Left lung (tissue), 10 donors: ENCODE measurements around the gene KRT16. TPM values are rescaled to one million over a fixed set of nuclear protein-coding genes. Genes with fewer than 3 reads are reported as not detected.
A peak's percentile ranks its signal among the peaks of the same experiment; 100 is the strongest.
"Not testable (repeated sequence)": the region's sequence is repeated elsewhere in the genome, so short reads cannot be mapped to it uniquely, and the experiment has no call there.

Source experiments
- ATAC-seq: fragments of 200-7000 bp; cut with Tn5 transposase; one replicate; pipeline ENCODE4 v1.9.1; 2020; ENCODE audit warnings: moderate library complexity
- DNase-seq, 4 donors: peaks; one replicate each; pipeline ENCODE4 v3.0.0-alpha.2; 2013 to 2020
- H3K27ac ChIP-seq, 2 donors: fragments of 200-600 bp; sonication (generic) in 1 of 2; one replicate each; pipeline versions ENCODE4 v1.5.0 to v1.8.0; 2020 to 2021
- H3K27me3 ChIP-seq, 2 donors: fragments of 200-600 bp; sonication (generic) in 1 of 2; one replicate each; pipeline versions ENCODE4 v1.5.0 to v1.8.0; 2020 to 2021
- H3K36me3 ChIP-seq, 2 donors: fragments of 200-600 bp; sonication (generic) in 1 of 2; one replicate each; pipeline versions ENCODE4 v1.5.0 to v1.8.0; 2020 to 2021
- H3K4me1 ChIP-seq, 2 donors: fragments of 200-600 bp; one replicate each; pipeline ENCODE4 v1.8.0; 2021
- H3K4me3 ChIP-seq, 2 donors: fragments of 200-600 bp; sonication (generic) in 1 of 2; one replicate each; pipeline versions ENCODE4 v1.5.0 to v1.8.0; 2020 to 2021; ENCODE audit warnings: mild to moderate bottlenecking in 1 of 2
- H3K9me3 ChIP-seq, 2 donors: fragments of 200-600 bp; sonication (generic) in 1 of 2; one replicate each; pipeline versions ENCODE4 v1.5.0 to v1.8.0; 2020 to 2021
- intact Hi-C, 2 donors: fragments of 100-400 bp; cut with DNase I; formaldehyde crosslinking; loops; one replicate each; pipeline versions ENCODE4 v1.11.2 to v1.14.2; 2022
- polyA plus RNA-seq, 6 donors: library from polyadenylated mRNA; unstranded; fragments of 120-200 nt; gene quantifications; one replicate each; pipeline ENCODE4 v1.2.1, GENCODE V29; 2013; ENCODE audit not compliant: insufficient read length in 6 of 6
- total RNA-seq, 2 donors: library from RNA; stranded (reverse); fragmentation: NEBNext Ultra II Directional; extraction: Animal tissue kit (Norgen Biotek cat#: 25700); gene quantifications; one replicate each; pipeline ENCODE4 v1.2.1, GENCODE V29; 2021
- TF ChIP-seq, protein P1 (sequence below), 2 donors: fragments of 200-600 bp; sonication (generic) in 1 of 2; IDR thresholded peaks; one replicate each; pipeline versions ENCODE4 v1.5.0 to v1.8.0; 2021; ENCODE audit warnings: antibody characterized with exemption in 2 of 2
- donor health status: DM: no; HTN: yes; CAD: no.
- donor health status: DM: no; HTN: no; CAD: no.

Gene KRT16
- total and polyA plus RNA-seq, 8 donors: 0.65 to 1.0 TPM; not detected in 6

DNA sequence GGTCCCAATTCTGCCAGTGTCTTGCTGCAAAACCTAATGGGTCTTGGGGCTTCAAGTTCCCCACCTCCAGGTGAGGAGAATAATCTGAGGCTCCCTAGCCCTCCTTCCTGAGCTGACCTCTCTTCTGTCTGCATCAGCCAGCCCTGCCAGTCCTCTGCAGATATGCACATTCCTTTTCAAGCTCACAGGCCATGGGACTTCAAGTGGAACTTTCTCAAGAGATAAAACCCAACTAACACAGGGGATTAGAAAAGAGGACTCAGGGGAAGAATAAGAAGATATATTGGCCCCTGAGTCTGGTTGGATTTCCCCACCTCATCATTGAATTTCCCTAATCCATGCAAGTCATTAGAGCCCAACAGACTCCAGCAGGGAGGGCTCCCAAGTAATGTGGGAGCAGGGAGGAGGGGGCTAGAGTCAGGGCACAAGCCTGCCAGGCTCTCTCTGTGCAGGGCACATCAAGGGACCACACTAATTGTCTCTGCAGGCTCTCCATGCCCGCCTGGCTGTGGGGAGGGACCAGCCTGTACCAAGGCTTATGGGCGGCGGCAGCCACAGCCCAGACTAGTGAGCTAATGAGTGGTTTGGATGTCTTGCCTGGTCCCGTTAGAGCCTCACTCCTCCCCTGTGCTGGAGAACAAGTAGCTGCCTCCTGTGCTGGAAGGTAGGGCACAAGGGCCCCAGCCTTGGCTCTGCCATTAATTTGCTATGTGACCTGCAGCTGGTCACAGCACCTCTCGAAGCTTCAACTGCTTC, 27.1 kb downstream of the KRT16 start:
- intact Hi-C loops: no loop called here
- no peak for ATAC-seq

DNA sequence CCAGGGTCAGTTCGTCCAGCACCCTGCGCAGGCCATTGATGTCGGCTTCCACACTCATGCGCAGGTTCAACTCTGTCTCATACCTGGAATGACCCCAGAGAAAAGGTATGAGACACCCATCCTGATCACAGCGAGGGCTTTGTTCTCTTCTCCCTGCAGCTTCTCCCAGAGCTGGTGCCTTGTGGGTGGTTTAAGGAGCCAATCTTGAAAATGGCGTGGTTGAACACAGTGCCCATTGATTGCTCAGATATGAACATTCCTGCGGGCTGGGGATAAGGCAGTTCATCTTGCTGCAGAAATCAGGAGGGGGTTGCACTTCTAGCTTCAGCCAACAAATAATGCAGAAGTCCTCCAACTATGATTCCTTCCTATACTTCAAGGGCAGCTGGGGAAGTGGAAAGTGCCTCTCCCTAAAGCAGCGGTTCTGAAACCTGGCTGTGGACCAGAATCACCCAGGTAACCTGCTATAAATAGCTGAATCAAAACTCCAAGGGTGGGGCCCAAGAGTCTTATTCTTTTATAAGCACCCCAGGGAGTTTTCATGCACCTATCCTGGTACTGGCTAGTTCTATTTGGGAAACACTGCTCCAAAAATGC, 28.1 kb downstream of the KRT16 start:
- intact Hi-C loops: not testable (repeated sequence)

More for the DNA sequence above, 27.1 kb downstream of the KRT16 start:
- Histone ChIP-seq H3K4me1 (no peaks in the 10 kb centered on the region), H3K36me3 (no peaks in the 10 kb centered on the region), H3K9me3 (no peaks in the 10 kb centered on the region), H3K27me3 (peaks cover 0 to 8% of the 10 kb centered on the region in 2 donors), H3K4me3 (no peak overlapping the region), H3K27ac (no peak overlapping the region)
- TF ChIP-seq, protein P1, sequence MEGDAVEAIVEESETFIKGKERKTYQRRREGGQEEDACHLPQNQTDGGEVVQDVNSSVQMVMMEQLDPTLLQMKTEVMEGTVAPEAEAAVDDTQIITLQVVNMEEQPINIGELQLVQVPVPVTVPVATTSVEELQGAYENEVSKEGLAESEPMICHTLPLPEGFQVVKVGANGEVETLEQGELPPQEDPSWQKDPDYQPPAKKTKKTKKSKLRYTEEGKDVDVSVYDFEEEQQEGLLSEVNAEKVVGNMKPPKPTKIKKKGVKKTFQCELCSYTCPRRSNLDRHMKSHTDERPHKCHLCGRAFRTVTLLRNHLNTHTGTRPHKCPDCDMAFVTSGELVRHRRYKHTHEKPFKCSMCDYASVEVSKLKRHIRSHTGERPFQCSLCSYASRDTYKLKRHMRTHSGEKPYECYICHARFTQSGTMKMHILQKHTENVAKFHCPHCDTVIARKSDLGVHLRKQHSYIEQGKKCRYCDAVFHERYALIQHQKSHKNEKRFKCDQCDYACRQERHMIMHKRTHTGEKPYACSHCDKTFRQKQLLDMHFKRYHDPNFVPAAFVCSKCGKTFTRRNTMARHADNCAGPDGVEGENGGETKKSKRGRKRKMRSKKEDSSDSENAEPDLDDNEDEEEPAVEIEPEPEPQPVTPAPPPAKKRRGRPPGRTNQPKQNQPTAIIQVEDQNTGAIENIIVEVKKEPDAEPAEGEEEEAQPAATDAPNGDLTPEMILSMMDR (IDR thresholded peaks at IDR 0.05): no peak
- DNase-seq: no peak

DNA sequence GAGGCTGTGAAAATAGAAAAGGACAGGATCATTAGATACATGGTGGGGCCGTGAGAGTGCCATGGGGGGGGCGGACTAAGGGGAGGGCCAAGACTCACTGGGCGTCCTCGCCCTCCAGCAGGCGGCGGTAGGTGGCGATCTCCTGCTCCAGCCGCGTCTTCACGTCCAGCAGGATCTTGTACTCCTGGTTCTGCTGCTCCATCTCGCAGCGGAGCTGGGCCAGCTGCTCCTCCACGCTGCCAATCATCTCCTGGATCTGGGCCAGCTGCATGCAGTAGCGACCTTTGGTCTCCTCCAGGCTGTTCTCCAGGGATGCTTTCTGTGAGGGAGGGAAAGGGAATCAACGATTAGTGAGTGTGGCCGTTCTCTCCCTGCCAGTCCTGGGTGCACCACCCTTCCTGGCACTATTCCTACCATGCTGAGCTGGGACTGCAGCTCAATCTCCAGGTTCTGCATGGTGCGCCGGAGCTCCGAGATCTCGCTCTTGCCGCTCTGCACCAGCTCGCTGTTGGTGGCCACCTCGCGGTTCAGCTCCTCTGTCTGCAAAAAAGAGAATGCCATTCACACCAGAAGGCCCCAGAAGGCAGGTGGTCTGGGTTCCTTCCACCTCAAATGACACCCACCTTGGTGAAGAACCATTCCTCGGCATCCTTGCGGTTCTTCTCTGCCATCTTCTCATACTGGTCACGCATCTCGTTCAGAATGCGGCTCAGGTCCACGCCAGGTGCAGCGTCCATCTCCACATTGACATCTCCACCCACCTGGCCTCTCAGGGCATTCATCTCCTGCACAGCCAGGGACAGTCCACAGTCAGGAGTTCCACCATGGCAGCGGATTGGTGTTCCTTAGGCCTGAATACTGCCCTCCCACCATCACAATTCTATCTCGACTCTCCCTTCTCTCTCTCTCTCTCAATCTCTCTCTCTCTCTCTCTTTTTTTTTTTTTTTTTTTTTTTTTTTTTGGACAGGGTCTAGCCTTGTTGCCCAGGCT, 29.1 kb downstream of the KRT16 start:
- intact Hi-C loops: no loop called here
- TF ChIP-seq, protein P1 (IDR thresholded peaks at IDR 0.05): no peak
- no peaks in the 10 kb centered on the region for H3K9me3 ChIP-seq
- no peaks in the 10 kb centered on the region for H3K36me3 ChIP-seq
- H3K27me3 ChIP-seq: peaks cover 0 to 8% of the 10 kb centered on the region in 2 donors
- no peak for ATAC-seq
- H3K4me1 ChIP-seq: peaks cover 0 to 3% of the 10 kb centered on the region in 2 donors
- no peak overlapping the region for H3K27ac ChIP-seq
- H3K4me3 ChIP-seq: no peak overlapping the region
- no peak for DNase-seq

More for the DNA sequence above, 28.1 kb downstream of the KRT16 start:
- not testable (repeated sequence) for H3K9me3 ChIP-seq, H3K27me3 ChIP-seq, H3K36me3 ChIP-seq, H3K4me1 ChIP-seq, H3K4me3 ChIP-seq, H3K27ac ChIP-seq
- peak in 1 of 4 donors; percentile 36 for DNase-seq
- ATAC-seq: peak; percentile 72

DNA sequence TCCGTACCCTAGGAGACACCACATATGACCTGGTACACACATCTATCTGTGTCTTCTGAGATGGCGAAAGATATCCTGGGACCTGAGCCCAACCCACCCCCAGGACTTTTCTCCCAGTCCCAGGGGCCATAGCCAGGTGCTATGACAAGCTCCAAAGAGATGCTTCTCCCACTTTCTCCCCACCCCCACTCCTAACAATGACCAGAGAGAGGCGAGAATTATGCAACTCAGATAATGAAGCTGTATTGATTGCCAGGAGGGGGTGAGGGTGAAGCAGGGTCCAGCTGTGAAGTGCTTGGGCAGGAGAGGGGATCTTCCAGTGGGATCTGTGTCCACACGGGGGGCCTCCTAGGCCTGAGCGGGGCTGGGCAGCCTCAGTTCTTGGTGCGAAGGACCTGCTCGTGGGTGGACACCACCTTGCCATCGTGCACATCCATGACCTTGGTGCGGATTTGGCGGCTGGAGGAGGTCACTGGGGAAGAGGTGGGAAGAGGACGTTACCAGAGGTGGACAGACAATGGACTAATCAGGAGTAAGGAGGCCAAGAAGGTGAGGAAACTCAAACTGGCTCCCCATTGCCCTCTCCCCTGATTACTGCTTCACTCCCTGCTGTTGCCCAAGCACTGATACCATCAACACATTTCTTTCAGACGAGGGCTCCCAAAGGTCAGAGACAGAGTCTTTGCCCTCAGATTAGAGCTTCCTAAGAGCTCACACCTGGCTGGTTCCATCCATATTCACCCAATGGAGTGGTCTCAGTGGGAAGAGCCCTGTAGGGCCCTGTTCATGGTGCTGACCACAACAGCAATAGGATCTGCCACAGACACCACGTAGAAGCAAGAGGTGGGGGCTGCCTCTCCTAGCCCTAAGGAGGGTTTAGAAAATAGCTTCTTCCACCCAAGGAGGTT, 30.3 kb downstream of the KRT16 start:
- H3K27me3 ChIP-seq, H3K27ac ChIP-seq, H3K4me1 ChIP-seq, intact Hi-C loops, H3K4me3 ChIP-seq, DNase-seq, H3K36me3 ChIP-seq, H3K9me3 ChIP-seq, ATAC-seq: not testable (repeated sequence)

DNA sequence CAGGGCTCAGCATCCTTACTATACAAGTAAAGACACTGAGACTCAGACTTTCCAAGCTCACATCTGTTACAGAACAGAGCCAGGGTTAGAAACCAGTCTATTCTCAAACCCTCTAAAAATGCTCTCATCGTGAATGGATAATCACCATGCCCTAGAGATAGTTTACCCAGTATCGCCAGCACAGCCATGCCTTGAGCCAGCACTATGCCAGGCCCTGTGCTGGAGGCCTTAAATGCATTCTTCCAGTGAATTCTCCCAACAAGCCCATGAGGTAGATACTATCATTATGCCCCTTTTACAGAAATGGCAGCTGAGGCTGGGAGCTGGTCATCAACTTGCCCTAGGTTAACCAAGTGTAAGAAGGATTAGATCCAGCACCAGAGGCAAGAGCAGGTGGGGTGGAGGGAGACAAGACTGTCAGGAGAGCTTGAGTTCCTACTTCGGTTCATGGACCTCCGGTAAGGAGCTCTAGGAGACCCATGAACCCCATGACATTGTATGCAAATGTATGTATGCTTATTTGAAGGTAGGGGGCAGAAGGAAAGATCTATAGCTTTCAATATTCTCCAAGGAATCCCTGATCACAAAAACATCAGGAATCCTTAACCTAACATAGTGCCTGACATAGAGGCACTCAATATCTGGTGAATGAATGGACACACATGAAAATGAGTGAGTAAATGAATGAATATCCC, 31.1 kb downstream of the KRT16 start:
- ATAC-seq (no peak), DNase-seq (no peak)
- Histone ChIP-seq H3K4me3 (no peak overlapping the region), H3K27ac (no peak overlapping the region), H3K4me1 (peaks cover 0 to 3% of the 10 kb centered on the region in 2 donors), H3K27me3 (peaks cover 0 to 14% of the 10 kb centered on the region in 2 donors), H3K36me3 (no peaks in the 10 kb centered on the region), H3K9me3 (no peaks in the 10 kb centered on the region)
- TF ChIP-seq, protein P1 (IDR thresholded peaks at IDR 0.05): no peak
- intact Hi-C loops: no loop called here
